ENCODE measurements around the gene TCFL5. TPM values are rescaled to one million over a fixed set of nuclear protein-coding genes. Genes with fewer than 3 reads are reported as not detected.

TCFL5 gene
- total and polyA plus RNA-seq, 7 experiments from 2014 or later, result 0.91 to 10.8 (median 7.0) TPM

DNA sequence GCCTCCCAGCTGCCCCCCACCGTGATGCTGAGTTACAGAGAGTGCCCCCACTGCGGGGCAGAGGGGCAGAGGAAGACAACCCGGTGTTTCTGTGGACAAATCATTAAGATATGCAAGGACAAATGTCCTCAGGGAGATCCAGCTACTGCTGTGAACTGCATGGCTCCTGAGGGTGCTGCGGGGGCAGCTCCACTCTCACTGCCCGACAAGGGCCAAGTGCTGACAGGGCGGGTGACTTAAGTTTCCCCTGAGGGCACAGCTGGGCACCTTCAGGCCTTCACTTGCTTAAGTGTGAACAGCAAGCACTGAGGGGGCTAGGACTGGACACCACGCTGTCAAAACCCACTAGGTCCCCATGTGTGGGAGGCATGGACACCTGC is 26.2 kb upstream of the TCFL5 start:
- POLR2A ChIA-PET, result interaction anchor here (0.9 to 1.1 kb wide), 3 partner anchors 12 to 26 kb away, joined by 4 read pairs; partner anchors contain the start of gene TCFL5
- no peak overlapping the region for H3K4me3 ChIP-seq (ENCODE audit: low read length)
- Mint-ChIP-seq H3K27ac (peak overlapping the region in 7 of 9 donors; percentile 14 to 77 (median 60)), H3K4me1 (peaks cover 12 to 47% (median 40%) of the 10 kb centered on the region in 7 donors), H3K4me3 (peak overlapping the region in 3 of 10 donors; percentile 15 to 19 (median 18)), H3K36me3 (peaks cover 0 to 39% (median 21%) of the 10 kb centered on the region in 5 donors), H3K27me3 (no peaks in the 10 kb centered on the region), H3K9me3 (no peaks in the 10 kb centered on the region)
- peaks cover 30 to 72% (median 35%) of the 10 kb centered on the region in 3 experiments for H3K36me3 ChIP-seq (ENCODE audit: control insufficient read depth in 2 of 3, insufficient read depth in 3 of 3, low read length in 3 of 3)
- no peaks in the 10 kb centered on the region for H3K27me3 ChIP-seq (ENCODE audit: control insufficient read depth in 2 of 2, insufficient read depth in 2 of 2, low read length in 2 of 2)
- H3K27ac ChIP-seq (ENCODE audit: low read depth, low read length), result no peak overlapping the region
- H3K9me3 ChIP-seq (ENCODE audit: control insufficient read depth in 2 of 3, low read length in 3 of 3), result no peaks in the 10 kb centered on the region
- intact Hi-C loops (cut with micrococcal nuclease), result no loop called here
- DNase-seq (no peak), ATAC-seq (no peak)
- H3K4me1 ChIP-seq (ENCODE audit: control insufficient read depth in 2 of 2, insufficient read depth in 2 of 2, low read length in 2 of 2), result peaks cover 0 to 27% of the 10 kb centered on the region in 2 donors
- CTCF ChIA-PET, result interaction anchor here (0.8 to 1.3 kb wide), 2 partner anchors 11 to 15 kb away, joined by 3 read pairs; no protein-coding TSS in a partner anchor

DNA sequence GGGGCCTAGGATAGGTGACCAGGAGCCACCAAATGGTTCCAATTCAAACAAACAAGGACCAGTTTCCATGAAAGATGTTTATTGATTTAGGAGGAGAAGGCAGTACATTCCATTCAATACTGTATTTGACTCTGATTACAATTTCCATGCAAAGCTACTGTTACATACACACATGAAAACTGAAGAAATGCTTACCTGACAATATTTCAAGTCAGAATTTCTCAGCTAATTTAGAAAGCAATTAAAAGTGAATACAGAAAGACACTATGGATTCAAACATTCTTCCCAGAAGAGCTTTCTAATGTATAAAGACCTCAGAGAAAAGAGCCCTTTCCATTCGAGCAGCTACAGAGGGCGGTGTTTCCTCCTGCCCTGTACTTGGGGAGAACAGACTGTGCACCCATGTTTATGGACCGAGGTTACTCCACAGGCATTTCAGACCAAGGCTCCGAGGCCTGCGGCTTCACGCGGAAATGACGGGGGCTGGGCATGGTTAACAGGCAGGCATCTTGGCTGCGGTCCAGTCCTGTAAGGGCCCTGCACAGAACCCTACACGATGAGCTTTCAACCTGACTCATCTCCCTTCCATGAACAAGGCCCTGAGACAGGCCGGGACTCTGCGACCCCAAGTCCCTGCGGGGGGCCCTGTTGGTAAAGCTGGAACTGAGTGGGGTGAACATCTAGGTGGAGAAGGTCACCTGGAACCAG is 25.7 kb upstream of the TCFL5 start:
- peaks cover 12 to 42% (median 34%) of the 10 kb centered on the region in 7 donors for H3K4me1 Mint-ChIP-seq
- Histone ChIP-seq H3K36me3 (ENCODE audit: control insufficient read depth in 2 of 3, insufficient read depth in 3 of 3, low read length in 3 of 3) (peaks cover 27 to 68% (median 30%) of the 10 kb centered on the region in 3 experiments), H3K27ac (ENCODE audit: low read depth, low read length) (no peak overlapping the region), H3K27me3 (ENCODE audit: control insufficient read depth in 2 of 2, insufficient read depth in 2 of 2, low read length in 2 of 2) (no peaks in the 10 kb centered on the region), H3K9me3 (ENCODE audit: control insufficient read depth in 2 of 3, low read length in 3 of 3) (no peaks in the 10 kb centered on the region), H3K4me3 (ENCODE audit: low read length) (no peak overlapping the region), H3K4me1 (ENCODE audit: control insufficient read depth in 2 of 2, insufficient read depth in 2 of 2, low read length in 2 of 2) (peaks cover 0 to 22% of the 10 kb centered on the region in 2 donors)
- no peaks in the 10 kb centered on the region for H3K27me3 Mint-ChIP-seq
- peaks cover 0 to 33% (median 15%) of the 10 kb centered on the region in 5 donors for H3K36me3 Mint-ChIP-seq
- ATAC-seq (peak; percentile 69), DNase-seq (peak in 4 of 9 donors; percentile 27 to 55 (median 48))
- ChIA-PET CTCF (interaction anchor here (0.7 to 1.3 kb wide), 3 partner anchors 10 to 26 kb away, joined by 3 read pairs; partner anchors contain the start of gene TCFL5), POLR2A (interaction anchor here (0.9 to 1.1 kb wide), 3 partner anchors 12 to 25 kb away, joined by 4 read pairs; partner anchors contain the start of gene TCFL5)
- intact Hi-C loops (cut with micrococcal nuclease), result no loop called here
- peak overlapping the region; percentile 14 to 80 (median 61) for H3K27ac Mint-ChIP-seq
- H3K9me3 Mint-ChIP-seq, result no peaks in the 10 kb centered on the region
- peak overlapping the region in 3 of 10 donors; percentile 15 to 19 (median 18) for H3K4me3 Mint-ChIP-seq

DNA sequence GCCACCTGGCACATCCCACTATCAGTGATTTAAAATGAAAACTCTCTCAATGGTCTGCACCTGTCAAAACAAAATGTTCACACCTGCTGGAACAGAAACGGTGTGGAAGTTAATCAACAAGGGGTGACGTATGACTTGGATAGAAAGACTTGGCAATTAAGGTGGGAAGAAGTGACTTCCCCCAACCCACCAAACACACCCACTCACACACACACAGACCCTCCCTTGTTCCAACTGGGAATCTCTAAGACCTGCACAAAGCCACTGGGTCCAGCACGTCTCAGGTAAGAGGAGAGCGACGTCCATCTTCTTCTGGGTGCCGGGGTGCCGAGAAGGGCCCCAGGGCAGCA is 25.1 kb upstream of the TCFL5 start:
- H3K4me3 ChIP-seq (ENCODE audit: low read length), result no peak overlapping the region
- Mint-ChIP-seq H3K4me3 (peak overlapping the region in 3 of 10 donors; percentile 4 to 38 (median 36)), H3K36me3 (peaks cover under 1 to 33% (median 13%) of the 10 kb centered on the region in 5 donors), H3K27me3 (no peaks in the 10 kb centered on the region), H3K4me1 (peaks cover 12 to 35% (median 28%) of the 10 kb centered on the region in 7 donors), H3K9me3 (no peaks in the 10 kb centered on the region), H3K27ac (peak overlapping the region in 8 of 9 donors; percentile 20 to 90 (median 77))
- no peaks in the 10 kb centered on the region for H3K27me3 ChIP-seq (ENCODE audit: control insufficient read depth in 2 of 2, insufficient read depth in 2 of 2, low read length in 2 of 2)
- POLR2A ChIA-PET, result interaction anchor here (0.8 to 1.1 kb wide), 3 partner anchors 13 to 25 kb away, joined by 4 read pairs; partner anchors contain the start of gene TCFL5
- H3K9me3 ChIP-seq (ENCODE audit: control insufficient read depth in 2 of 3, low read length in 3 of 3), result no peaks in the 10 kb centered on the region
- peaks cover 22 to 68% (median 24%) of the 10 kb centered on the region in 3 experiments for H3K36me3 ChIP-seq (ENCODE audit: control insufficient read depth in 2 of 3, insufficient read depth in 3 of 3, low read length in 3 of 3)
- intact Hi-C loops (cut with micrococcal nuclease), result no loop called here
- DNase-seq, result no peak
- H3K4me1 ChIP-seq (ENCODE audit: control insufficient read depth in 2 of 2, insufficient read depth in 2 of 2, low read length in 2 of 2), result peaks cover 0 to 16% of the 10 kb centered on the region in 2 donors
- H3K27ac ChIP-seq (ENCODE audit: low read depth, low read length), result no peak overlapping the region
- CTCF ChIA-PET, result interaction anchor here (0.7 kb wide), 1 partner anchor 25 kb away, joined by 3 read pairs; the partner anchor contains the start of gene TCFL5
- ATAC-seq, result no peak

- intact Hi-C loops (cut with micrococcal nuclease), result no loop called here
- Histone ChIP-seq H3K4me3 (ENCODE audit: low read length) (no peak overlapping the region), H3K9me3 (ENCODE audit: control insufficient read depth in 2 of 3, low read length in 3 of 3) (no peaks in the 10 kb centered on the region), H3K36me3 (ENCODE audit: control insufficient read depth in 2 of 3, insufficient read depth in 3 of 3, low read length in 3 of 3) (peaks cover 19 to 70% (median 22%) of the 10 kb centered on the region in 3 experiments), H3K27me3 (ENCODE audit: control insufficient read depth in 2 of 2, insufficient read depth in 2 of 2, low read length in 2 of 2) (no peaks in the 10 kb centered on the region), H3K4me1 (ENCODE audit: control insufficient read depth in 2 of 2, insufficient read depth in 2 of 2, low read length in 2 of 2) (peaks cover 0 to 10% of the 10 kb centered on the region in 2 donors), H3K27ac (ENCODE audit: low read depth, low read length) (no peak overlapping the region)
- Mint-ChIP-seq H3K9me3 (no peaks in the 10 kb centered on the region), H3K36me3 (peaks cover 4 to 33% (median 12%) of the 10 kb centered on the region in 5 donors), H3K27me3 (no peaks in the 10 kb centered on the region), H3K4me3 (peak overlapping the region in 3 of 10 donors; percentile 4 to 38 (median 36)), H3K4me1 (peaks cover 7 to 30% (median 22%) of the 10 kb centered on the region in 7 donors), H3K27ac (peak overlapping the region in 8 of 9 donors; percentile 20 to 90 (median 77))
- ATAC-seq (no peak), DNase-seq (no peak)
- ChIA-PET CTCF (no interaction called here), POLR2A (interaction anchor here (0.6 to 1.4 kb wide), 3 partner anchors 11 to 123 kb away, joined by 3 to 4 read pairs (median 3); no protein-coding TSS in a partner anchor)
Measured at GRCh38 chr20:62885896-62886708, 24.5 kb upstream of the TCFL5 start.

GRCh38 chr20:62885046-62885895 is 23.6 kb upstream of the TCFL5 start:
- no peak overlapping the region for H3K4me3 Mint-ChIP-seq
- Histone ChIP-seq H3K27me3 (ENCODE audit: control insufficient read depth in 2 of 2, insufficient read depth in 2 of 2, low read length in 2 of 2) (no peaks in the 10 kb centered on the region), H3K4me1 (ENCODE audit: control insufficient read depth in 2 of 2, insufficient read depth in 2 of 2, low read length in 2 of 2) (peaks cover 0 to 2% of the 10 kb centered on the region in 2 donors), H3K27ac (ENCODE audit: low read depth, low read length) (no peak overlapping the region), H3K36me3 (ENCODE audit: control insufficient read depth in 2 of 3, insufficient read depth in 3 of 3, low read length in 3 of 3) (peaks cover 10 to 70% (median 18%) of the 10 kb centered on the region in 3 experiments), H3K9me3 (ENCODE audit: control insufficient read depth in 2 of 3, low read length in 3 of 3) (no peaks in the 10 kb centered on the region), H3K4me3 (ENCODE audit: low read length) (no peak overlapping the region)
- no peaks in the 10 kb centered on the region for H3K9me3 Mint-ChIP-seq
- intact Hi-C loops (cut with micrococcal nuclease), result no loop called here
- H3K4me1 Mint-ChIP-seq, result peaks cover 0 to 21% (median 14%) of the 10 kb centered on the region in 7 donors
- ATAC-seq (no peak), DNase-seq (no peak)
- POLR2A ChIA-PET, result interaction anchor here (1.4 kb wide), 1 partner anchor 124 kb away, joined by 3 read pairs; no protein-coding TSS in a partner anchor
- CTCF ChIA-PET, result interaction anchor here (1.1 kb wide), 1 partner anchor 10 kb away, joined by 3 read pairs; no protein-coding TSS in a partner anchor
- H3K27me3 Mint-ChIP-seq, result no peaks in the 10 kb centered on the region
- peaks cover 4 to 27% (median 7%) of the 10 kb centered on the region in 5 donors for H3K36me3 Mint-ChIP-seq
- H3K27ac Mint-ChIP-seq, result peak overlapping the region in 3 of 9 donors; percentile 12 to 42 (median 23)
